GM19324 (cell line): ENCODE data around the gene TOMM6.

ENCODE experiments used
- ATAC-seq: cut with Tn5 transposase; IDR thresholded peaks from one replicate; pipeline ENCODE4 v1.9.1; 2021; ENCODE audit warnings: mild to moderate bottlenecking, moderate library complexity; ENCODE audit not compliant: unreplicated experiment, low FRiP score

Gene TOMM6

GRCh38 chr6:41818271-41819054 lies 31.0 kb downstream of the TOMM6 start:
- no peak for ATAC-seq

- ATAC-seq, result no peak
Observed at GRCh38 chr6:41821266-41821665, 33.8 kb downstream of the TOMM6 start.

- ATAC-seq, result no peak
Observed at GRCh38 chr6:41822021-41822420, 34.5 kb downstream of the TOMM6 start.

- no peak for ATAC-seq
Observed at GRCh38 chr6:41823178-41823577, 35.7 kb downstream of the TOMM6 start.

GRCh38 chr6:41824571-41825569 lies 37.4 kb downstream of the TOMM6 start:
- no peak for ATAC-seq

- ATAC-seq, result no peak
Observed at GRCh38 chr6:41826343-41827022, 39.0 kb downstream of the TOMM6 start.

- ATAC-seq, result no peak
Observed at GRCh38 chr6:41832263-41832662, 44.8 kb downstream of the TOMM6 start.

GRCh38 chr6:41836022-41836659 lies 48.6 kb downstream of the TOMM6 start:
- no peak for ATAC-seq

GRCh38 chr6:41836660-41837052 lies 49.2 kb downstream of the TOMM6 start:
- ATAC-seq, result no peak
